Neural progenitor cell (in vitro differentiated cells): ENCODE results near the gene UTP3.

Experiments
- CTCF ChIP-seq: fragments of 200-600 bp; sonication (generic); IDR thresholded peaks from 2 replicates; pipeline ENCODE4 v1.5.1; 2017; ENCODE audit warnings: antibody characterized with exemption, mild to moderate bottlenecking
- EZH2phosphoT487 ChIP-seq: fragments of 200-600 bp; sonication (generic); IDR thresholded peaks from 2 replicates; pipeline ENCODE4 v1.6.1; 2017; ENCODE audit warnings: antibody characterized with exemption

- no peak for TF ChIP-seq CTCF
- TF ChIP-seq EZH2phosphoT487 = no peak
These were observed 15.4 kb downstream of the UTP3 start for GRCh38 chr4:70703619-70704214.
